ENCODE measurements around the gene EXTL1. TPM values are rescaled to one million over a fixed set of nuclear protein-coding genes. Genes with fewer than 3 reads are reported as not detected.

EXTL1 gene
- total RNA-seq, 1 experiment from 2014 or later: 0.15 TPM

- H3K4me1 ChIP-seq (ENCODE audit: control insufficient read depth in 1 of 2, insufficient read depth in 2 of 2, low read length in 2 of 2): 0 out of 4 replicates have a peak, but pooled peaks cover 0 to 5% of the 10 kb centered on the region in 2 experiments
- DNase-seq (ENCODE audit: low read depth, low spot score): no peak
- BruUV-seq (replicated peaks): no TSS peak
- H3K9me3 ChIP-seq (ENCODE audit: control insufficient read depth in 1 of 2, insufficient read depth in 1 of 2, low read depth in 1 of 2, low read length in 2 of 2): no peaks in the 10 kb centered on the region
- no peak overlapping the region for H3K4me2 ChIP-seq (ENCODE audit: low read length)
- H3K27me3 ChIP-seq (ENCODE audit: insufficient read depth, low read length): no peaks in the 10 kb centered on the region
- TF ChIP-seq ZFX (IDR thresholded peaks at IDR 0.05): no peak
- TF ChIP-seq SP1 (IDR thresholded peaks at IDR 0.05; ENCODE audit: low read depth): no peak
- TF ChIP-seq SRF (IDR thresholded peaks at IDR 0.05; ENCODE audit: low read depth): no peak
- no peak for TF ChIP-seq ZNF274 (IDR thresholded peaks at IDR 0.05; ENCODE audit: low read depth, low read length)
- no peak for TF ChIP-seq POLR2AphosphoS5 (IDR thresholded peaks at IDR 0.05; ENCODE audit: low read depth, low read length)
- ChIA-PET POLR2A (no interaction called here), RAD21 (ENCODE audit: low non-redundant PET in 1 of 2, low total read pairs in 2 of 2, uncharacterized antibody in 2 of 2, unreplicated experiment in 2 of 2) (interaction anchor here in 1 of 2 experiments (1.0 kb wide), 1 partner anchor 10 kb away, joined by 3 read pairs; no protein-coding TSS in a partner anchor), CTCF (no interaction called here)
- ATAC-seq: no peak
- H3K9me2 ChIP-seq (ENCODE audit: insufficient read depth): no peaks in the 10 kb centered on the region
- no peak overlapping the region for H2AFZ ChIP-seq (ENCODE audit: low read depth, low read length, poor library complexity, severe bottlenecking)
- no peak overlapping the region for H3K4me3 ChIP-seq (replicated peaks in 1 of 2; ENCODE audit: low read depth in 1 of 2, low read length in 2 of 2)
- no peak overlapping the region for H3K9ac ChIP-seq (ENCODE audit: low read length)
- H4K20me1 ChIP-seq (ENCODE audit: insufficient read depth): no peaks in the 10 kb centered on the region
- no peak overlapping the region for H3K27ac ChIP-seq (ENCODE audit: low read depth, low read length)
- no peaks in the 10 kb centered on the region for H3K79me2 ChIP-seq (ENCODE audit: insufficient read depth, low read length)
- H3K36me3 ChIP-seq (ENCODE audit: control insufficient read depth in 1 of 2, insufficient read depth in 2 of 2, low read length in 2 of 2): no peaks in the 10 kb centered on the region
- intact Hi-C loops (cut with micrococcal nuclease): no loop called here
Measured at GRCh38 chr1:26023826-26024225, 2.3 kb downstream of the EXTL1 start.

DNA sequence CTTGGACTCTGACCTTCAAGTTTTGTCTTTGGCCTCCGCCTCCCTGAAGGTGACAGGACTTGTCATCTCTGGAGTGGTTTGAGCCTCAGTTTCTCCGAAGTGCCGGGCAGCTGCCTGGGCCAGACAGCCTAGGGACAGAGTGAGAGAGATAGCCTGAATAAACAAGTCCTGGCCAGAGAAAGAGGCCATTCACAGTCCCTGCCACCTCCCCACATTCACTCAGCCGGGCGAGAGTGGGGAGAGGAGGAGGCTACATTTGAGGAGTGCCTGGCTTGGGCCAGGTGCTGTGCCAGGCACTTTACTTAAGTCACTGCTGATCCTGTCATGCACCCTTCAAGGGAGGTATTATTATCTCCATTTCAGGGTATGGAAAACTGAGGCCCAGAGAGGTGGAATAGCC, 3.5 kb downstream of the EXTL1 start:
- POLR2A ChIA-PET: no interaction called here
- CTCF ChIA-PET: no interaction called here
- BruUV-seq (replicated peaks): no TSS peak

More for the DNA sequence above, 3.5 kb downstream of the EXTL1 start:
- ATAC-seq (no peak), DNase-seq (ENCODE audit: low read depth, low spot score) (no peak)
- H3K9me2 ChIP-seq (ENCODE audit: insufficient read depth): no peaks in the 10 kb centered on the region
- H3K36me3 ChIP-seq (ENCODE audit: control insufficient read depth in 1 of 2, insufficient read depth in 2 of 2, low read length in 2 of 2): no peaks in the 10 kb centered on the region
- H3K9me3 ChIP-seq (ENCODE audit: control insufficient read depth in 1 of 2, insufficient read depth in 1 of 2, low read depth in 1 of 2, low read length in 2 of 2): no peaks in the 10 kb centered on the region
- no peak overlapping the region for H3K27ac ChIP-seq (ENCODE audit: low read depth, low read length)
- no peaks in the 10 kb centered on the region for H4K20me1 ChIP-seq (ENCODE audit: insufficient read depth)
- H3K9ac ChIP-seq (ENCODE audit: low read length): no peak overlapping the region
- H2AFZ ChIP-seq (ENCODE audit: low read depth, low read length, poor library complexity, severe bottlenecking): no peak overlapping the region
- H3K4me3 ChIP-seq (replicated peaks in 1 of 2; ENCODE audit: low read depth in 1 of 2, low read length in 2 of 2): no peak overlapping the region
- RAD21 ChIA-PET (ENCODE audit: low non-redundant PET in 1 of 2, low total read pairs in 2 of 2, uncharacterized antibody in 2 of 2, unreplicated experiment in 2 of 2): no interaction called here
- intact Hi-C loops (cut with micrococcal nuclease): no loop called here
- 0 out of 4 replicates have a peak, but pooled peaks cover 0 to 5% of the 10 kb centered on the region in 2 experiments for H3K4me1 ChIP-seq (ENCODE audit: control insufficient read depth in 1 of 2, insufficient read depth in 2 of 2, low read length in 2 of 2)
- H3K79me2 ChIP-seq (ENCODE audit: insufficient read depth, low read length): no peaks in the 10 kb centered on the region
- no peak overlapping the region for H3K4me2 ChIP-seq (ENCODE audit: low read length)
- H3K27me3 ChIP-seq (ENCODE audit: insufficient read depth, low read length): no peaks in the 10 kb centered on the region
- no peak for TF ChIP-seq ELF1 (IDR thresholded peaks at IDR 0.05; ENCODE audit: borderline replicate concordance, low read depth)
- no peak for TF ChIP-seq ZFX (IDR thresholded peaks at IDR 0.05)
- no peak for TF ChIP-seq POLR2A (IDR thresholded peaks at IDR 0.05; ENCODE audit: borderline replicate concordance, extremely low read depth, insufficient read depth, insufficient read length)
- no peak for TF ChIP-seq JUND (IDR thresholded peaks at IDR 0.05)
- no peak for TF ChIP-seq EZH2 (IDR thresholded peaks at IDR 0.05)
- TF ChIP-seq RAD21 (IDR thresholded peaks at IDR 0.05; ENCODE audit: low read depth): no peak
- no peak for TF ChIP-seq SP1 (IDR thresholded peaks at IDR 0.05; ENCODE audit: low read depth)
- no peak for TF ChIP-seq SRF (IDR thresholded peaks at IDR 0.05; ENCODE audit: low read depth)
